Activated B cell treated with CpG ODN at 0.5 μM for 24 hours (primary cell): ENCODE data around the gene LIPK. TPM values are rescaled to one million over a fixed set of nuclear protein-coding genes. Genes with fewer than 3 reads are reported as not detected.

Source experiments
- ATAC-seq: fragments of 200-7000 bp; cut with Tn5 transposase; one replicate; pipeline ENCODE4 v1.10.0; 2021; ENCODE audit warnings: low read depth, mild to moderate bottlenecking, moderate library complexity
- CTCF ChIA-PET: fragments of 350-600 bp; sonication (Branson Sonifier 250); formaldehyde crosslinking; loops from one replicate; lab custom pipeline; 2021; ENCODE audit warnings: antibody characterized with exemption; lab: Charles Lee
- POLR2A ChIA-PET: fragments of 350-600 bp; sonication (Branson Sonifier 250); formaldehyde crosslinking; loops from one replicate; lab custom pipeline; 2021; ENCODE audit warnings: antibody characterized with exemption; lab: Charles Lee
- DNase-seq: peaks from one replicate; pipeline ENCODE4 v3.0.0; 2022
- H3K27ac Mint-ChIP-seq: one replicate; pipeline ENCODE4 v1.8.0; 2020; ENCODE audit warnings: mixed read lengths
- H3K27me3 Mint-ChIP-seq: one replicate; pipeline ENCODE4 v1.8.0; 2021; ENCODE audit warnings: mixed read lengths
- H3K36me3 Mint-ChIP-seq: one replicate; pipeline ENCODE4 v1.8.0; 2021; ENCODE audit warnings: low read depth, mixed read lengths
- H3K4me1 Mint-ChIP-seq: one replicate; pipeline ENCODE4 v1.8.0; 2021; ENCODE audit warnings: mixed read lengths
- H3K4me3 Mint-ChIP-seq: one replicate; pipeline ENCODE4 v1.8.0; 2020; ENCODE audit warnings: mild to moderate bottlenecking, mixed read lengths
- H3K9me3 Mint-ChIP-seq: one replicate; pipeline ENCODE4 v1.8.0; 2020; ENCODE audit warnings: mixed read lengths
- intact Hi-C: fragments of 100-400 bp; cut with micrococcal nuclease; formaldehyde crosslinking; loops from one replicate; pipeline ENCODE4 v1.15.1; 2024
- total RNA-seq: library from RNA; stranded (reverse); gene quantifications from 2 replicates; pipeline ENCODE4 v1.2.3, GENCODE V29; 2022
- TF ChIP-seq, protein P1 (sequence below): fragments of 200-600 bp; IDR thresholded peaks from one replicate; pipeline ENCODE4 v1.8.0; 2022; ENCODE audit warnings: antibody characterized with exemption, mild to moderate bottlenecking

LIPK gene
- total RNA-seq, 1 donor from 2014 or later = not detected

DNA sequence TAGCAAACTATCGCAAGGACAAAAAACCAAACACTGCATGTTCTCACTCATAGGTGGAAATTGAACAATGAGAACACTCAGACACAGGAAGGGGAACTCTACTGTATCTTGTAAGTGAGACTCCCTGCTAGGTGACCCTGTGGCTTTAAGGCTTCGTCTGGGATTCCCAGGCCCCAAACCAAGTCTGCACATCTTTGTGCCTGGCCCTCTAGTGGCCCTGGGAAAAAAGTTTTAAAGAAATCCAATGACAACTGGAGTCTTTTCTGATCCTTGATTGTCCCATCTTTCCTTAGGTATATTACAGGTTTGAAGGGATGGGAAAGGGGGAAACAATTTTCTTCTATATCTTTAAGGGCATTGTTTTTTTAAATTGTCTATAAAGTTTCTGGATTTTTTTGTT, 85.9 kb downstream of the LIPK start:
- intact Hi-C loops = loop anchor here (5.0 kb wide), 1 partner anchor 105 kb away; no protein-coding TSS in a partner anchor
- no peaks in the 10 kb centered on the region for H3K27me3 Mint-ChIP-seq
- no peak overlapping the region for H3K4me3 Mint-ChIP-seq
- no peak overlapping the region for H3K27ac Mint-ChIP-seq
- H3K4me1 Mint-ChIP-seq = no peaks in the 10 kb centered on the region
- CTCF ChIA-PET = no interaction called here
- H3K9me3 Mint-ChIP-seq = no peaks in the 10 kb centered on the region
- POLR2A ChIA-PET = no interaction called here
- H3K36me3 Mint-ChIP-seq = no peaks in the 10 kb centered on the region
- ATAC-seq (no peak), DNase-seq (no peak)
- TF ChIP-seq, protein P1, sequence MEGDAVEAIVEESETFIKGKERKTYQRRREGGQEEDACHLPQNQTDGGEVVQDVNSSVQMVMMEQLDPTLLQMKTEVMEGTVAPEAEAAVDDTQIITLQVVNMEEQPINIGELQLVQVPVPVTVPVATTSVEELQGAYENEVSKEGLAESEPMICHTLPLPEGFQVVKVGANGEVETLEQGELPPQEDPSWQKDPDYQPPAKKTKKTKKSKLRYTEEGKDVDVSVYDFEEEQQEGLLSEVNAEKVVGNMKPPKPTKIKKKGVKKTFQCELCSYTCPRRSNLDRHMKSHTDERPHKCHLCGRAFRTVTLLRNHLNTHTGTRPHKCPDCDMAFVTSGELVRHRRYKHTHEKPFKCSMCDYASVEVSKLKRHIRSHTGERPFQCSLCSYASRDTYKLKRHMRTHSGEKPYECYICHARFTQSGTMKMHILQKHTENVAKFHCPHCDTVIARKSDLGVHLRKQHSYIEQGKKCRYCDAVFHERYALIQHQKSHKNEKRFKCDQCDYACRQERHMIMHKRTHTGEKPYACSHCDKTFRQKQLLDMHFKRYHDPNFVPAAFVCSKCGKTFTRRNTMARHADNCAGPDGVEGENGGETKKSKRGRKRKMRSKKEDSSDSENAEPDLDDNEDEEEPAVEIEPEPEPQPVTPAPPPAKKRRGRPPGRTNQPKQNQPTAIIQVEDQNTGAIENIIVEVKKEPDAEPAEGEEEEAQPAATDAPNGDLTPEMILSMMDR = no peak

DNA sequence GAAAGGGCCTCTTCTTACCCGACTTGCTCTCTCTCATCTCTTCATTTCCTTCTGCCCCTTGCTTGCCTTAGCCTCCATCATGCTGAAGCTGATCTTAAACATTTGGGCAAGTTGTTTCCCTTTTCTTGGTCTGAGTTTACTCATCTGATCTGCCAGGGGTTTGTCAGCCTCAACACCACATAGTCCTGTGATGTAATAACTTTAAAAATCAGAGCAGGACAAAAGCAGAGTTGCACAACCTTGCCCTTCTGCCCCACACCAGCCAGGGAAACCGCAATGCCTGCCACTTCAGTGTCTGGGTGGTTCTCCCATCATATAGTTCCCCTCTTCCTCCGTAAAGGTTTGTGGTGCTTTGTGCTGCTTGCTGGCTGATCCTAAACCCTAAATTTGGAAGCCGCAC, 86.6 kb downstream of the LIPK start:
- H3K4me3 Mint-ChIP-seq = no peak overlapping the region
- H3K27ac Mint-ChIP-seq = no peak overlapping the region
- ChIA-PET POLR2A (no interaction called here), CTCF (no interaction called here)
- H3K36me3 Mint-ChIP-seq = no peaks in the 10 kb centered on the region
- no peak for ATAC-seq
- no peaks in the 10 kb centered on the region for H3K9me3 Mint-ChIP-seq
- intact Hi-C loops = loop anchor here (5.0 kb wide), 1 partner anchor 105 kb away; no protein-coding TSS in a partner anchor
- no peaks in the 10 kb centered on the region for H3K4me1 Mint-ChIP-seq
- TF ChIP-seq, protein P1 = no peak
- DNase-seq = no peak
- H3K27me3 Mint-ChIP-seq = no peaks in the 10 kb centered on the region

DNA sequence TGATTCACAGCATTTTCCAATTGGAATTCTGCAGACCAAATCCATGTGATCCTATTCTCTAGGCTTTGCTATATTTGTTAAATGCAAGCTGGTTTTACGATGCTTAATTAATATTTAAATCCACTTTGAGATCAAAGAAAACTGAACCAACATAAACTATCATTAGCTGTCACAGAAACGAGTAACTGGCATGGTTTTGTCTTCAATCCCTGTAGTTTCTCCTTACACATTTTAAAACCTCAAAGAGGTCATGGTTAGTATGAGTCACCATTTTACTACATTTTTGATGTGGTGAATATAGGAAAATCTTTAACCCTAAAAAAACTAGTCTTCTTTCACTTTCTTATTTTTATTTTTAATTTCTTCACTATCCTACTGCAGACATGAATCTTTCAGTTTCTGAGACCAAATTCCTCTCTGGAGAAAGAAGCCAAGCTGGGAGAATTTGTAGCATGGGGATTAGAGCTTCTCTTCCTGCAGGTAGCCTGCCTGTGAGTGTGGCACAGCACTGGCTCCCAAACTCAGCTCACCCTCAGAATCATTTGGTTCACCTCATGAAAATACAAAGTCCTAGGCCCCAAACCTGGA, 87.8 kb downstream of the LIPK start:
- POLR2A ChIA-PET = no interaction called here
- no peak for ATAC-seq
- no peak overlapping the region for H3K27ac Mint-ChIP-seq

DNA sequence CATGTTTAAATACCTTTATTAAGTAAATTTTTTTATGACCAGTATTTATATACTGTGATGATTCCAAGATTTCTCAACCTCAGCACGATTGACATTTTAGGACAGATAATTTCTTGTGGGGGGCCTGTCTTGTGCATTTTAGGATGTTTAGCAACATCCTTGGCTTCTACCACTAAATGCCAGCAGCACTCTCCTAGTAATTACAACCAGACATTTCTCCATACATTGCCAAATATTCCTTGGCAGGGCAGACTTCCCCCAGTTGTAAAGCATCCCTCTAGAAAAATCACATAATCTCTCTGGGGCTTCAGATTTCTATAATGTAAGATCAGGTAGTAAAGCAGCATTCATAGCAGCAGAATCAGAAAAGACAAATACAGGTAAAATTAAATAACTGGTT, 88.7 kb downstream of the LIPK start:
- Mint-ChIP-seq H3K4me1 (no peaks in the 10 kb centered on the region), H3K27ac (no peak overlapping the region), H3K27me3 (no peaks in the 10 kb centered on the region), H3K9me3 (no peaks in the 10 kb centered on the region), H3K4me3 (no peak overlapping the region), H3K36me3 (no peaks in the 10 kb centered on the region)
- CTCF ChIA-PET = no interaction called here
- no peak for DNase-seq
- intact Hi-C loops = loop anchor here (5.0 kb wide), 1 partner anchor 107 kb away; no protein-coding TSS in a partner anchor
- no peak for ATAC-seq
- TF ChIP-seq, protein P1 = no peak
- POLR2A ChIA-PET = no interaction called here

More for the DNA sequence above, 87.8 kb downstream of the LIPK start:
- Mint-ChIP-seq H3K9me3 (no peaks in the 10 kb centered on the region), H3K27me3 (no peaks in the 10 kb centered on the region), H3K4me3 (no peak overlapping the region), H3K36me3 (no peaks in the 10 kb centered on the region), H3K4me1 (no peaks in the 10 kb centered on the region)
- intact Hi-C loops = loop anchor here (5.0 kb wide), 1 partner anchor 107 kb away; no protein-coding TSS in a partner anchor
- TF ChIP-seq, protein P1 = no peak
- no peak for DNase-seq
- CTCF ChIA-PET = no interaction called here

DNA sequence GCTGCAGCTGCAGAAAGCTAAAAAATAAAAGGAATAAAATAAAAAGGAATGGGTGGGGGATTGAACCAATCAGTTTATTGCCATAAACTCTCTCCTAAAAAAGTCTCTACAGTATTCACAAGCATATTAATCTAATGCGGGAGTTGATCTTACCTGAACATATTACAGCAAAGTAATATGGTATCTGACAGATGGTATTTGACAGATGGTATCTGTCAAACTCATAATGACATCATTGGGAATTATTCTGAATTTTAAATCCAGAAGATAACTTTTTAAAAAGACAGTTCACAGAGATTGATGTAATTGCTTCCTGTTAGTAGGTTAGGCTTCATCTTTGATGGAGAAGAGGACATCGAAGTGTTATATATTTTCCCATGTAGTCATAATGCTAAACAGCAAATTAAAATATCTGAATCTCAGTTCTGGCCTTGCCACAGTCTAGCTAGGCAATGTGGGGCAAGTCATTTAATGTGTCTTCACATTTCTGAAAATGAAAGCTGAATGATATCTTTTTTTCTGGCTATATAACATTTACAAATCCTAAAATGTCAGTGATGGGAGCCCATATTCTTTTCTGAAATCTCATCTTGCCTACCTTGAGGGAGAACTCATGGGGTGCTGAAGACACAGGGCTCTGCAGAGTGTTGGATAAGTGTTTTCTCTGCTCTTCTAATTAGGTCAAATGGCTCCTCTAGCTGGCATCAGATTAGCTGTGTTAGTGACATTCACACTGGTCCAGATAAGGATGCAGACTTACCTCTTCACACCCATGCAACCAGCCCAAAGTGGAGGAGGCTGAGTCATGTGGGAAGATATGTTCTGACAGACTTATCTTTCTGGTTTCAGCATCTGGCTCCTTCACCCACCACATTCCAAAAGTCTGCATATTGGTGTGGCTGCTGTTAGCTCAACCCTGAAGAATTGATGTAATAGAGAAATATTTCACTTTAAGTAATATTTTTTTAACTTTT, 94.4 kb downstream of the LIPK start:
- ATAC-seq = no peak
- ChIA-PET POLR2A (no interaction called here), CTCF (no interaction called here)
- Mint-ChIP-seq H3K27ac (no peak overlapping the region), H3K27me3 (no peaks in the 10 kb centered on the region), H3K4me1 (no peaks in the 10 kb centered on the region), H3K4me3 (no peak overlapping the region), H3K9me3 (no peaks in the 10 kb centered on the region), H3K36me3 (no peaks in the 10 kb centered on the region)
- intact Hi-C loops = no loop called here
- TF ChIP-seq, protein P1 = no peak
- DNase-seq = no peak
